ENCODE data around the gene PTGER2. TPM values are rescaled to one million over a fixed set of nuclear protein-coding genes. Genes with fewer than 3 reads are reported as not detected.

Gene PTGER2
- total RNA-seq, 4 donors from 2014 or later = 2.0 to 9.9 (median 3.5) TPM

Other genes with a start within 250 kb of the PTGER2 start
- 10 to 100 TPM in 3 of 4 donors, 1 to 10 TPM in 1; 8.2 to 75.5 (median 17.6) TPM for gene NID2, start 245.3 kb upstream of the PTGER2 start, total RNA-seq
- 1 to 10 TPM; 1.0 to 3.0 (median 1.9) TPM for gene PTGDR, start 46.6 kb upstream of the PTGER2 start, total RNA-seq
- 10 to 100 TPM in 2 of 4 donors, 1 to 10 TPM in 2; 8.5 to 12.6 (median 9.9) TPM for gene TXNDC16, start 238.2 kb downstream of the PTGER2 start, total RNA-seq
- 1 to 10 TPM in 1 of 4 donors, under 1 TPM in 3; 0.34 to 1.7 (median 0.71) TPM for gene GPR137C, start 238.5 kb downstream of the PTGER2 start, total RNA-seq